Uterus (tissue), 2 donors: Measurements from ENCODE around the gene CDH10.

Experiments
- POLR2A ChIP-seq, 2 donors: fragments of 450-650 bp; IDR thresholded peaks; one replicate each; pipeline ENCODE4 v1.6.1; 2016; ENCODE audit warnings: antibody characterized with exemption in 2 of 2, mild to moderate bottlenecking in 1 of 2, moderate library complexity in 1 of 2
- TF ChIP-seq, protein P1 (sequence below), 4 experiments: fragments of 200-600 bp in 2 of 4; fragments of 450-650 bp in 2 of 4; sonication (generic) in 2 of 4; IDR thresholded peaks; one replicate each; pipeline ENCODE4 v1.5.1; 2016 to 2019; ENCODE audit warnings: antibody characterized with exemption in 4 of 4, mild to moderate bottlenecking in 2 of 4, moderate library complexity in 1 of 4

DNA sequence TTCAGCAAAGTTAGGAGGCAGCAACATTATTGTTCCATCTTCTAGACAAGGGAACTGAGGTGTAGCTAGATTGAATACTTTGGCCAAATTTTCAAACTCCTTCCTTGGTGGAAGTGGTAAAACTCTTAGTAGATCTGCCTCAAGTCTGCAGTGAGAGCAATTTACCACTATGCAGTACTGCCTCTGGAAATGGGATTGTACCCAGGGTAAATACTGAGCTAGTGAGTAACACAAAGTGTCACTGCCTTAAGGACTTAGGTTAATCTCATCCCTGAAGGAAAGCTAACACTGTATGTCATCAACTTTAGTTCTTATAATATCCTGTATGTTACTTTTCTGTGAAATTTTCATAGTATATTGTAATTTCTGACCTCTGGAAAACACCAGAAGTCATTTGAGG is 13.9 kb downstream of the CDH10 start:
- TF ChIP-seq, protein P1, sequence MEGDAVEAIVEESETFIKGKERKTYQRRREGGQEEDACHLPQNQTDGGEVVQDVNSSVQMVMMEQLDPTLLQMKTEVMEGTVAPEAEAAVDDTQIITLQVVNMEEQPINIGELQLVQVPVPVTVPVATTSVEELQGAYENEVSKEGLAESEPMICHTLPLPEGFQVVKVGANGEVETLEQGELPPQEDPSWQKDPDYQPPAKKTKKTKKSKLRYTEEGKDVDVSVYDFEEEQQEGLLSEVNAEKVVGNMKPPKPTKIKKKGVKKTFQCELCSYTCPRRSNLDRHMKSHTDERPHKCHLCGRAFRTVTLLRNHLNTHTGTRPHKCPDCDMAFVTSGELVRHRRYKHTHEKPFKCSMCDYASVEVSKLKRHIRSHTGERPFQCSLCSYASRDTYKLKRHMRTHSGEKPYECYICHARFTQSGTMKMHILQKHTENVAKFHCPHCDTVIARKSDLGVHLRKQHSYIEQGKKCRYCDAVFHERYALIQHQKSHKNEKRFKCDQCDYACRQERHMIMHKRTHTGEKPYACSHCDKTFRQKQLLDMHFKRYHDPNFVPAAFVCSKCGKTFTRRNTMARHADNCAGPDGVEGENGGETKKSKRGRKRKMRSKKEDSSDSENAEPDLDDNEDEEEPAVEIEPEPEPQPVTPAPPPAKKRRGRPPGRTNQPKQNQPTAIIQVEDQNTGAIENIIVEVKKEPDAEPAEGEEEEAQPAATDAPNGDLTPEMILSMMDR (IDR thresholded peaks at IDR 0.05): no peak
- TF ChIP-seq POLR2A (IDR thresholded peaks at IDR 0.05): no peak
